NCI-H2227 (cell line): ENCODE measurements around the gene NCSTN.

Source experiments
- DNase-seq: peaks from one replicate; lab custom pipeline; 2025; ENCODE audit not compliant: unreplicated experiment; lab: John Stamatoyannopoulos, UW

NCSTN gene

GRCh38 chr1:160404094-160404493 lies 60.9 kb downstream of the NCSTN start:
- no peak for DNase-seq

- DNase-seq = no peak
These were observed 62.2 kb downstream of the NCSTN start for GRCh38 chr1:160405331-160405877.

GRCh38 chr1:160406131-160406968 lies 63.2 kb downstream of the NCSTN start:
- DNase-seq = no peak

- DNase-seq = no peak
These were observed 64.9 kb downstream of the NCSTN start for GRCh38 chr1:160407839-160408801.
